PC-9 (cell line): ENCODE results near the gene PRR15L. TPM values are rescaled to one million over a fixed set of nuclear protein-coding genes. Genes with fewer than 3 reads are reported as not detected.

Experiments used
- BruUV-seq: library from RNA; stranded (reverse); fragments of 400-500 nt; replicated peaks from 2 replicates; lab custom pipeline; 2021; lab: Mats Ljungman, UMichigan
- CTCF ChIA-PET: fragments of 300-600 bp; sonication (Branson Sonifier 250); formaldehyde crosslinking; loops from one replicate; lab custom pipeline; 2022; ENCODE audit warnings: antibody characterized with exemption; lab: Charles Lee
- POLR2A ChIA-PET: fragments of 300-600 bp; sonication (Branson Sonifier 250); formaldehyde crosslinking; loops from one replicate; lab custom pipeline; 2022; ENCODE audit warnings: antibody characterized with exemption; ENCODE audit not compliant: unreplicated experiment; lab: Charles Lee
- DNase-seq, 2 experiments: peaks; one replicate each; pipeline versions ENCODE4 v3.0.0 to v3.0.0-alpha.2; 2015 to 2022; ENCODE audit warnings: mixed read lengths in 1 of 2
- H2AFZ ChIP-seq: fragments of 200-600 bp; sonication (generic); 2 replicates; pipeline ENCODE4 v1.8.1; 2017; ENCODE audit warnings: antibody characterized with exemption
- H3F3A ChIP-seq: fragments of 200-600 bp; sonication (generic); 2 replicates; pipeline ENCODE4 v1.8.1; 2017; ENCODE audit warnings: antibody characterized with exemption, mild to moderate bottlenecking, low read depth; ENCODE audit not compliant: insufficient read depth
- H3K27ac ChIP-seq: fragments of 200-600 bp; sonication (generic); 2 replicates; pipeline ENCODE4 v1.6.1; 2016; ENCODE audit warnings: mixed run types
- H3K27me3 ChIP-seq: fragments of 200-600 bp; sonication (generic); 2 replicates; pipeline ENCODE4 v1.6.1; 2016; ENCODE audit warnings: low read depth, mixed run types; ENCODE audit not compliant: insufficient read depth
- H3K36me3 ChIP-seq: fragments of 200-600 bp; sonication (generic); 2 replicates; pipeline ENCODE4 v1.6.1; 2016; ENCODE audit warnings: low read depth, mixed run types
- H3K4me1 ChIP-seq: fragments of 200-600 bp; sonication (generic); replicated peaks from 2 replicates; pipeline ENCODE4 v1.6.1; 2016; ENCODE audit warnings: mixed run types; ENCODE audit not compliant: insufficient read depth
- H3K4me2 ChIP-seq: fragments of 200-600 bp; sonication (generic); 2 replicates; pipeline ENCODE4 v1.6.1; 2017; ENCODE audit warnings: mixed run types
- H3K4me3 ChIP-seq: fragments of 200-600 bp; sonication (generic); 2 replicates; pipeline ENCODE4 v1.6.1; 2016; ENCODE audit warnings: mixed run types
- H3K79me2 ChIP-seq: fragments of 200-600 bp; sonication (generic); 2 replicates; pipeline ENCODE4 v1.6.1; 2017; ENCODE audit warnings: low read depth, mixed run types
- H3K9me2 ChIP-seq: fragments of 200-600 bp; sonication (generic); 2 replicates; pipeline ENCODE4 v1.8.1; 2017; ENCODE audit warnings: mild to moderate bottlenecking; ENCODE audit not compliant: insufficient read depth
- H3K9me3 ChIP-seq: fragments of 200-600 bp; sonication (generic); 2 replicates; pipeline ENCODE4 v1.8.1; 2016; ENCODE audit warnings: low read depth; ENCODE audit not compliant: insufficient read depth
- H4K20me1 ChIP-seq: fragments of 200-600 bp; sonication (generic); 2 replicates; pipeline ENCODE4 v1.8.1; 2017; ENCODE audit not compliant: insufficient read depth
- CTCF ChIP-seq: fragments of 200-600 bp; sonication (generic); conservative IDR thresholded peaks from 2 replicates; pipeline ENCODE4 v1.6.1; 2017; ENCODE audit warnings: mixed run types, antibody characterized with exemption, mild to moderate bottlenecking, moderate library complexity
- EZH2 ChIP-seq: fragments of 200-600 bp; sonication (generic); IDR thresholded peaks from 2 replicates; pipeline ENCODE4 v1.8.0; 2017; ENCODE audit warnings: antibody characterized with exemption, low read depth
- intact Hi-C: fragments of 100-400 bp; cut with micrococcal nuclease; formaldehyde crosslinking; loops from one replicate; pipeline ENCODE4 v1.10.0; 2022; ENCODE audit not compliant: unreplicated experiment
- total RNA-seq: library from RNA; stranded (reverse); gene quantifications from 2 replicates; pipeline ENCODE4 v1.2.3, GENCODE V29; 2021

Gene PRR15L
- total RNA-seq, 1 experiment from 2014 or later = 5.3 TPM

- no peaks in the 10 kb centered on the region for H3K9me3 ChIP-seq
- CTCF ChIA-PET = no interaction called here
- no peak for TF ChIP-seq CTCF
- no peak for TF ChIP-seq EZH2
- H3F3A ChIP-seq = 0 out of 2 replicates have a peak, but pooled peaks cover 7% of the 10 kb centered on the region
- H3K4me1 ChIP-seq = no peaks in the 10 kb centered on the region
- no peak for DNase-seq
- H3K36me3 ChIP-seq = no peaks in the 10 kb centered on the region
- POLR2A ChIA-PET = no interaction called here
- no peak overlapping the region for H3K27ac ChIP-seq
- BruUV-seq = no TSS peak
- intact Hi-C loops = no loop called here
- H2AFZ ChIP-seq = no peak overlapping the region
- no peaks in the 10 kb centered on the region for H3K27me3 ChIP-seq
- no peaks in the 10 kb centered on the region for H3K9me2 ChIP-seq
- no peak overlapping the region for H3K4me3 ChIP-seq
- no peaks in the 10 kb centered on the region for H3K79me2 ChIP-seq
- H3K4me2 ChIP-seq = no peak overlapping the region
- H4K20me1 ChIP-seq = no peaks in the 10 kb centered on the region
Observed at GRCh38 chr17:47993964-47994363, 36.3 kb upstream of the PRR15L start.

DNA sequence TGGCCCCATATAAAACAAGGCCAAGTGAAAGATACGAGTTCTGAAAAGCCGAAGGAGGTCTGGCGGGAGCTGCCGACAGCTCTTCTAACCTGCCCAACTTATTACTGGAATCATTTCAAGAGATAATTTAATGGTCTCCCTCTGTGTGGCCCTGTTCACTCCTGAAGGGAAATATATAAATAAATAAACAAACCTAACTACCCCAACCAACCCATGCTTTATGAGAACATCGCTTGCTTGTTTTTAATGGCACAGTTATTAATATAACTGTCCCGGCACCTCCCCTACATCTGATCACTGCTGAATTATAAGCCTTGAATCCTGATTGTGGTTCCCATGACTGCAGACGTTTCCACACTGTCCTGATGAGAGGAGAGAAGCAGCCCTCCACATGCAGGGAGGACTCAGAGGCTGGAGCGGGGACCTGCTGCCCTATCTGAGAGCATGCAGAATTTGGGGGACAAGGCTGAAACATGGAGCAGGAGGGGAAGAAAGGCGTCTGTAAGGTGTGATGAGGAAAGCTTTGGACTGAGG, 35.4 kb upstream of the PRR15L start:
- Histone ChIP-seq H3K79me2 (no peaks in the 10 kb centered on the region), H3K9me3 (no peaks in the 10 kb centered on the region), H3K4me3 (no peak overlapping the region), H3K36me3 (no peaks in the 10 kb centered on the region), H2AFZ (no peak overlapping the region), H3K4me2 (no peak overlapping the region), H3K27ac (no peak overlapping the region), H3K27me3 (no peaks in the 10 kb centered on the region), H3K4me1 (no peaks in the 10 kb centered on the region), H3F3A (0 out of 2 replicates have a peak, but pooled peaks cover 7% of the 10 kb centered on the region), H3K9me2 (no peaks in the 10 kb centered on the region), H4K20me1 (no peaks in the 10 kb centered on the region)
- POLR2A ChIA-PET = no interaction called here
- no peak for DNase-seq
- CTCF ChIA-PET = no interaction called here
- no TSS peak for BruUV-seq
- TF ChIP-seq EZH2 (no peak), CTCF (no peak)
- intact Hi-C loops = no loop called here

DNA sequence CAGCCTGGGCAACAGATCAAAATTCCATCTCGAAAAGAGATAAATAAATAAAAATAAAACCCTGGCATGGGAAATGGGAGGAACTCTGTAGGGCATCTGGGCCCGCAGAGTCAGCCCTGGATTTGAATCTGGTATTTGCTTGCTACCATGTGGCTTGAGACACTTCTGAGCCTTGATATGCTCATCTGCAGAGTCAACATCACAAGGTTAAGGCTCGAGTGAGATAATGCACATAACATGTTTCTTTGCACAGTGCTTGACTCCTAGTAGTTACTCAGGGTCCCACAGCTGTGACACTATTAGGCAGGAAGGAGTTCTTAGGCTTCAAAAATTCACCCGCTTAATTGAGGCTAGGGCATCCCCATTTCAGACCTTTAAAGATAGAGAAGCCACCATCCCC, 34.5 kb upstream of the PRR15L start:
- CTCF ChIA-PET = no interaction called here

More for the DNA sequence above, 34.5 kb upstream of the PRR15L start:
- TF ChIP-seq CTCF (no peak), EZH2 (no peak)
- BruUV-seq = no TSS peak
- H2AFZ ChIP-seq = no peak overlapping the region
- no peaks in the 10 kb centered on the region for H3K79me2 ChIP-seq
- H3K4me1 ChIP-seq = no peaks in the 10 kb centered on the region
- DNase-seq = no peak
- no peaks in the 10 kb centered on the region for H3K36me3 ChIP-seq
- H3F3A ChIP-seq = peaks cover 8% of the 10 kb centered on the region; the same call in 1 of the 2 replicates
- H3K4me3 ChIP-seq = no peak overlapping the region
- H3K9me3 ChIP-seq = no peaks in the 10 kb centered on the region
- H3K4me2 ChIP-seq = no peak overlapping the region
- no peaks in the 10 kb centered on the region for H3K9me2 ChIP-seq
- intact Hi-C loops = no loop called here
- H3K27me3 ChIP-seq = no peaks in the 10 kb centered on the region
- H4K20me1 ChIP-seq = no peaks in the 10 kb centered on the region
- no peak overlapping the region for H3K27ac ChIP-seq
- POLR2A ChIA-PET = no interaction called here
